ENCODE measurements around the gene FER1L5. TPM values are rescaled to one million over a fixed set of nuclear protein-coding genes. Genes with fewer than 3 reads are reported as not detected.

The FER1L5 gene
- total and polyA plus RNA-seq, 2 donors (not counting 3 experiments of a cell fraction or from before 2014, with no cell fraction given): not detected

GRCh38 chr2:96697476-96697875 lies 54.9 kb downstream of the FER1L5 start:
- Histone ChIP-seq H4K20me1 (replicated peaks; ENCODE audit: control insufficient read depth, extremely low read depth, insufficient read depth, low read length) (no peaks in the 10 kb centered on the region), H2AFZ (ENCODE audit: low read depth, low read length) (no peak overlapping the region), H3K9ac (replicated peaks; ENCODE audit: extremely low read depth, insufficient read depth, low read length) (no peak overlapping the region), H3K27ac (ENCODE audit: insufficient read depth, low read depth, low read length) (no peak overlapping the region), H3K9me3 (replicated peaks; ENCODE audit: control insufficient read depth, insufficient read depth, low read length) (no peaks in the 10 kb centered on the region), H3K4me1 (ENCODE audit: control insufficient read depth, extremely low read depth, insufficient read depth, low read length) (no peaks in the 10 kb centered on the region), H3K9me1 (replicated peaks; ENCODE audit: control insufficient read depth, extremely low read depth, insufficient read depth, low read length) (no peaks in the 10 kb centered on the region), H3K27me3 (ENCODE audit: control insufficient read depth in 2 of 2, insufficient read depth in 2 of 2, low read length in 2 of 2) (no peaks in the 10 kb centered on the region), H3K4me3 (replicated peaks in 1 of 3; ENCODE audit: insufficient read depth in 1 of 3, low read depth in 1 of 3, low read length in 3 of 3) (no peak overlapping the region), H3K4me2 (ENCODE audit: insufficient read depth, low read length) (no peak overlapping the region), H3K36me3 (ENCODE audit: control insufficient read depth in 2 of 2, extremely low read depth in 1 of 2, insufficient read depth in 2 of 2, low read length in 2 of 2) (no peaks in the 10 kb centered on the region), H3K79me2 (ENCODE audit: control insufficient read depth, insufficient read depth, low read length) (no peaks in the 10 kb centered on the region)
- TF ChIP-seq FOS (IDR thresholded peaks at IDR 0.05; ENCODE audit: borderline replicate concordance, insufficient read depth, low read length) (no peak), MYC (IDR thresholded peaks at IDR 0.05; ENCODE audit: low read depth, low read length) (no peak), GATA2 (IDR thresholded peaks at IDR 0.05; ENCODE audit: insufficient read depth, insufficient read length, low read depth, low read length) (no peak), EZH2 (IDR thresholded peaks at IDR 0.05; ENCODE audit: borderline replicate concordance, low read depth, low read length, severe bottlenecking) (no peak), JUN (IDR thresholded peaks at IDR 0.05; ENCODE audit: borderline replicate concordance, insufficient read depth, insufficient read length, low read depth) (no peak), POLR2A (IDR thresholded peaks at IDR 0.05; ENCODE audit: low read depth, low read length) (no peak), MAX (IDR thresholded peaks at IDR 0.05; ENCODE audit: insufficient read depth, insufficient read length) (no peak), POLR2AphosphoS5 (IDR thresholded peaks at IDR 0.05; ENCODE audit: insufficient read depth, low read depth, low read length) (no peak)
- TF ChIP-seq, protein P1, sequence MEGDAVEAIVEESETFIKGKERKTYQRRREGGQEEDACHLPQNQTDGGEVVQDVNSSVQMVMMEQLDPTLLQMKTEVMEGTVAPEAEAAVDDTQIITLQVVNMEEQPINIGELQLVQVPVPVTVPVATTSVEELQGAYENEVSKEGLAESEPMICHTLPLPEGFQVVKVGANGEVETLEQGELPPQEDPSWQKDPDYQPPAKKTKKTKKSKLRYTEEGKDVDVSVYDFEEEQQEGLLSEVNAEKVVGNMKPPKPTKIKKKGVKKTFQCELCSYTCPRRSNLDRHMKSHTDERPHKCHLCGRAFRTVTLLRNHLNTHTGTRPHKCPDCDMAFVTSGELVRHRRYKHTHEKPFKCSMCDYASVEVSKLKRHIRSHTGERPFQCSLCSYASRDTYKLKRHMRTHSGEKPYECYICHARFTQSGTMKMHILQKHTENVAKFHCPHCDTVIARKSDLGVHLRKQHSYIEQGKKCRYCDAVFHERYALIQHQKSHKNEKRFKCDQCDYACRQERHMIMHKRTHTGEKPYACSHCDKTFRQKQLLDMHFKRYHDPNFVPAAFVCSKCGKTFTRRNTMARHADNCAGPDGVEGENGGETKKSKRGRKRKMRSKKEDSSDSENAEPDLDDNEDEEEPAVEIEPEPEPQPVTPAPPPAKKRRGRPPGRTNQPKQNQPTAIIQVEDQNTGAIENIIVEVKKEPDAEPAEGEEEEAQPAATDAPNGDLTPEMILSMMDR (IDR thresholded peaks at IDR 0.05; ENCODE audit: extremely low read depth in 1 of 2, insufficient read depth in 1 of 2, low read depth in 1 of 2, low read length in 2 of 2): no peak
- no TSS peak for BruUV-seq (replicated peaks)
- dilution Hi-C loops (cut with MboI; ENCODE audit: extremely low pct_ligation_motif_present, low sequenced_read_pairs): no loop called here
- ChIA-PET CTCF (no interaction called here), POLR2A (no interaction called here)
- DNase-seq (ENCODE audit: low read depth, low spot score) (no peak), FAIRE-seq (no peak)
- intact Hi-C loops (cut with micrococcal nuclease): no loop called here

Measured in endothelial cell of umbilical vein (primary cell).